Cortex of kidney (tissue), 1 donor: ENCODE data around the gene RHBDF1.

Source experiments
- DNase-seq: peaks from one replicate; lab custom pipeline; 2025; lab: John Stamatoyannopoulos, UW

Gene RHBDF1

DNA sequence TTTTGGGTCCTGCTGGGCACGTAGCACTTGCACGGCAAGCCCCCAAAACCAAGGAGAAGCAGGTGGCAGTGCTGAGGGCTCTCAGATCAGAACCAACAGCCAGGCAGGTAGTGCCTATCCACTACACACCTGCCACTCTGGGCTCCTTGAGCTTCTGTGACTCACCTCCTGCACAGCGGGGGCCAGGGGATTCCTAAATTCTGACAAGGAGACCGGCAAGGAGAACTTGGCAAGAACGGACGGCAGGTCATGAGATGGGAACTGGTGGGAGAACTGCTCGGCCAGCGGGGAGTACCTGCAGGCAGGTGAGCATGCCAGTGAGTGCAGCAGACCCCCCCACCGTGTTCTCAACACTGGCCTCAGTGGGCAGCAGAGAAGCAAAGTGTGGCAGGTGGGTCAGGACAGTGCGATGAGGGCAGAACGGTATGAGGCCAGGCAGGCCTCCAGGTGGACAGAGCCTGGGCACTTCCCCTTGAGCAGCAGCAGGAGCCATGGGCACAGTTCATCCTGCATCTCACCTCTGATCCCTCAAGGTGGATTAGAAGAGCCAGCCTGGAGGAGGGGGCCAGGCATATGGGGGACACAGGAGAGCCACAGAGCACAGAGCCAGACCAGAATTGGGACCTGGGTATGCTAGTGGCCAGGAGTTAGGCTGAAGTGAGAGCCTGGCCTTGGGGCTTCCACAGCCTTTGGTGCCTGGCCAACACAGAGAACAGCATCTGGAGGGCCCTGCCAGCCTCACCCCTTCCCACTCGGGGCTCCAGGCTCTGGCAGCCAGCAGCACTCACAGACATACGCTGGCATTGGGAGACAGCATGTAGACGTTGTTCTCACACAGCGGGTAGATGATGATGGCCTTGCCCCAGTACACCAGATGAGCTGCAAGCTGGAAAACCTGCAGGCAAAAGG, 20.3 kb upstream of the RHBDF1 start:
- DNase-seq = no peak

DNA sequence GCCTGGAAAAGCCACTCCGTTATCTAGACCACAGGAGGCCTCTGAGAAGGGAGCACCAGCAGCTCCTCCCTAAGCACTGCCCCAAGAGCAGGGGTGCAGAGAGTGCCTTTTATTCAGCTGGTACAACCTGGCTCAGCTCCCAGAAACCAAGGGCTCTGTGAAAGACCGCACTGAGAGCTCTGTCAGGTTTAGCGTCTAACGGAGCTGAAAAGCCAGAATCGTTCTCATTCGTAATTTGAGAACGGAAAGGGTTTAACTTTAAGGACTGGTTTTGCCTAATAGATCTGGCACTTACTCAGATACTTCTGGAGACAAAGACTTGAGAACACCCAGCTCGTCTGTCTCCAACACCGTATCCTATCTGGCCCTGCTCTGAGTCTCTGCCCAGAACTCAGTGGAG, 19.1 kb upstream of the RHBDF1 start:
- DNase-seq = no peak

DNA sequence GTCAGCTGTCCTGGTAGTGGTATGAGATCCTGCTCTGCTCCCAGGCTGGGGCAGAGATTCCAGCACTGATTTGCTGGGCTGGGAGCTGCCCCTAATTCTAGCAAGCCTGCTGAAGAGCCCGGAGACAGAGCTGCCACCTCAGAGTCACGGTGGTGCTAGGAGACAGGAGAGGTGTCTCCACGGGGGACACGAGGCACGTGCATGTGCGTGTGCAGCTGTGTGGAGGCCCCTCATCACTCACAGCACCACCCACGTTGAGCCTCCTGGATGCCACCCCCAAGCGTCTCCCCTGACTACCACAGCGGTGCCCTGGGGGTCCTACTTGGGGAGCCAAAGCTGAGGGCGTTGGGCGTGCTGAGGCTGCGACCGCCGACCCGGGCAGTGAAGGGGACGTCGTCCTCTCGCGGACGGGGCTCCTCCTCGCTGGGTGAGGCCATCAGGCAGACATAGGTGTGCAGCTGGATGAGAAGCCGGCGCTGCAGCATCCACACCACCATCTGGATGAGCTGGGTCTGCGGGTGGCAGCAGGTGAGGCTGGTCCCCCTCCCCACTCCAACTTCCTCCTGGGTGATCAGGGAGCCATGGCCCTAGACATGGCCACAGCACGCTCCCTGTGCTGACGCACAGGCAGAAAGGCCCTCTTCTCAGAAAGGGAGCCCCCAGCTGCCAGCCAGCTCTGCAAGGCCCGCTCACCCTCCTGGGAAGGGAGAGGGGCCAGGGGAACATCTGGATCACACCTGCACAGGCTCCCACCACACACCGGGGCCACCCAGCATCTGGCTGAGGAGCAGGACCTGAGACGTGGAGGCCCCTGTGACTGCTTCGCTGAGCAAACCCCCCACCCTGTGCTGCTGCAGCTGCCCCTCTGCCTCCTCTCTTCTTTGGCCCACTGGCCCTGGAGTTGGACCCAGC, 17.2 kb upstream of the RHBDF1 start:
- no peak for DNase-seq

DNA sequence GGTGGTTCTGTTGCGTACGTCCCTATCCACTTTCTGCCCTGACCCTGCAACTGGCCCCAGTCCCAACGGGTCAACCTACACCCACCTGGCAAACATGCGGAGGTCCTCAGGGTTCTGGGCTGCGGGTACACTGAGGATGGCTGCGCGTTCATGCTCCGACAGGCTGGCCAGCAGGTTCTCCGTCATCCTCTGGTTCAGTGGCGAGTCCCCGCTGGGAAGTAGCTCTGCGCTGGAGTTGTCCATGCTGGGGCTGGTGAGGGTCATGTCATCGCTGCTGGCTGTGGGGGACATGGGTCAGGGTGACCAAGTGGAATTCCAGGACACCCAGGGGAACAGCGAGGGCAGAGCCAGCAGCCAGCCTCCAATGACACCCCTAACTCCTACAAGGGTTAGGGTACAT, 16.2 kb upstream of the RHBDF1 start:
- no peak for DNase-seq

DNA sequence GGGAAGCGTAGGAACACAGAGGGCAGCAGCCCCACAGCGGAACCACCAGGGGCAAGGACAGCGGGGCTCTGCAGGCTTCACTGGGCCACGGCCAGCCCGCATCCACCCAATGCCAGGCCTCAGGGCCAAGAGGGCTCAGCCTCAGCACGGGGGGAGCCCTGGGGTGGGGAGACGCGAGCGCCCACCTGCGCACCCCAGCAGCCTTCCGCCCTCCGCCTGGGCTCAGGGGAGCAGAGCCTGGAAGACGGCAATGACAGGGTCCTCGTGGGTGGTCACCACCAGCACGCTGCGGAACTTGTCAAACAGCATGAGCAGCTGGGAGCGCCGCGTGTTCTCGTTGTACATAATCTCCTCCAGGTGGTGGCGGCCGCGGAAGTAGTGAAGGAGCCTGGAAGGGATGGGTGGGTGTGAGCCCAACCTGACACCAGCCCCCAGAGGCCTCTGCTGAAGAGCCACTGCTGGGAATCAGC, 14.1 kb upstream of the RHBDF1 start:
- DNase-seq = no peak

DNA sequence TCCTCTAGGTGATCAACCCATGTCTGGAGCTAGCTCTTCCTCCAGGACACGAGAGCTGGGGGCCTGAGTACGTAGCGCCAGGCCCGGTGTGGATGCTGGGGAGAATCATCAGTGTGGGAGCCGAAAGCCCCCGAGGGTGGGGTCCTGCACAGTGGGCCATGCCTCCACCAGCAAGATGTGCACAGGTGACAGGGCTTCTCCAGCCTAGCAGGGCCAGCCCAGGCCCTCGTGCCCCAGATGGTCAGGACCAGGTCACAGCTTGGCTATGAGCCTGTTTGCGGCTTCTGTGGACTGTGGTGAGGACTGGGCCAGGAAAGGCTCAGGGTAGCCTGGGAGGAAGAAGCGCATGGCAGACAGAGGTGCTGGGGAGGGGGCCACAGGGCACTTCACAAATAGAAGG, 13.4 kb upstream of the RHBDF1 start:
- no peak for DNase-seq

DNA sequence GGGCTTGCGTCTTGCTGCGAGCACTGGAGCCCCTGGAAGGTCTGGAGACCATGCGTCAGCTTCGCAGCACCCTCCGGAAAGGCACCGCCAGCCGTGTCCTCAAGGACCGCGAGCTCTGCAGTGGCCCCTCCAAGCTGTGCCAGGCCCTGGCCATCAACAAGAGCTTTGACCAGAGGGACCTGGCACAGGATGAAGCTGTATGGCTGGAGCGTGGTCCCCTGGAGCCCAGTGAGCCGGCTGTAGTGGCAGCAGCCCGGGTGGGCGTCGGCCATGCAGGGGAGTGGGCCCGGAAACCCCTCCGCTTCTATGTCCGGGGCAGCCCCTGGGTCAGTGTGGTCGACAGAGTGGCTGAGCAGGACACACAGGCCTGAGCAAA, 13.0 kb upstream of the RHBDF1 start:
- no peak for DNase-seq

DNA sequence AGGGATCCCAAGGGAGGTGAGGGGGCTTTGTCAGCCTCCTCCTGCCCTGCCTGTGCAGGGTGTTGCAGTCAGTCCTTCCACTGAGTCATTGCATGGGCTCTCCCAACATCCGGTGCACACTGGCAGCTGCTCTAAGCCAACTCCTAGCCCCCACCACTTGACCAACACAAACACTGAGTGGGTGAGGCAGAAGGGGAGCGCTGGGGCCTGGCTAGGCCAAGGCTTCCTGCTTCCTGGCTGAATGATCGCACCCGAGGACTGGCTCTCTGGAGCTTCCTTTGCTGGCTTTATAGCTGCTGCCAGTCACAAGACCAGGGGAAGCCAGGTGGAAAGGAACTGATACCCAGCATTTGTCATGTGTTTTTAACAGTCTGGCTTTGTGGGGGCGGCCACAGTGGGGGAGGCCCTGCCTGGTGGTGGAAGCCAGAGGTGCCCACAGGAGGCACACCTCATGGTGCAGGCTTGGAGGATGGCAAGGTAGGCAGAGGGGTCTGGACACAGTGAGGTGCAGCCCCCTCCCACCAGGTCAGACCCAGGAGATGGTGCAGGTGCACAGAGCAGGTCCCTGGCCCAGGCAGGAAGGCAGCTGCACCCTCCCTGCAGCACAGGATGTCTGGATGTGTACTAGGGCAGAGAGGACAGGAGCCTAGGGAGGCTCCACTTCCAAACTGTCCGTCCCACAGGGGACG, 12.4 kb upstream of the RHBDF1 start:
- no peak for DNase-seq

DNA sequence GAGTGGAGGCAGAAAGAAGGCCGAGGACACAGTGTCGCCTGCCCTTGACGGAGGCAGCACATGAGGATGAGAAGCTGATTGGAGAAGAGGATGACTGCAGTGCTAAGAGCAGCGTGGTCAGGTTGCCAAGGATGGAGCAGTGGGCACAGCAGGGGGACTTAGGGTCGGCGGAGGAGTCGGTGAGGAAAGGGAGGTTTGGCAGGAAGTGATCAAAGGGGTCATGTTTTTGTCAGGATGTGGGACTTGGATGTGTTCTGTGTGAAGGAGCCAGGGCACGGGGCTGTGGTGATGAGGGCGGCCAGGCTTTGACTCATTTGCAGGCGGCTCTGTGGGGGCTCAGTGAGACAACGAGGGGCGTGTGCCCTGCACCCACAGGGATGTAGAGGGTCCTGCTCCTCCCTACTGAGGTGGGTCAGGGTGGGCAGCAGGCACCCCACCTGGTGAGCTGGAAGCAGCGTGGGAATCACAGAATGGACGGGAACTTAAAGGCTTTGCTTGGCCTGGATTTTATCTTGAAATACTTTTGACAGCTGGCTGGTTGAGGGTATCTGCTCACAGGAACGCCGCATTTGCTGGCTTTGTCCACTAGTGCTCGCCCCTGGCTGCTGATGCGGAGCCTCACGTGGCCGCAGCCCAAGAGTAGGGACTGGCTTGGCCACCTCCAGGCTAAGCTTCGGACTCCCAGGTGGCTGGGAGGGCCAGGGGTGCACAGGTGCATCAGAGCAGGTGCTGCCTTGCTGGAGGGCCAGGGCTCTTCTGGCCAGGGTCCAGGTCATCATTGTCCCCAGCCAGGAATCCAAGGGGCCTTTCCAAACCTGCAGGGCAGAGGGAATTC, 11.6 kb upstream of the RHBDF1 start:
- DNase-seq = no peak

DNA sequence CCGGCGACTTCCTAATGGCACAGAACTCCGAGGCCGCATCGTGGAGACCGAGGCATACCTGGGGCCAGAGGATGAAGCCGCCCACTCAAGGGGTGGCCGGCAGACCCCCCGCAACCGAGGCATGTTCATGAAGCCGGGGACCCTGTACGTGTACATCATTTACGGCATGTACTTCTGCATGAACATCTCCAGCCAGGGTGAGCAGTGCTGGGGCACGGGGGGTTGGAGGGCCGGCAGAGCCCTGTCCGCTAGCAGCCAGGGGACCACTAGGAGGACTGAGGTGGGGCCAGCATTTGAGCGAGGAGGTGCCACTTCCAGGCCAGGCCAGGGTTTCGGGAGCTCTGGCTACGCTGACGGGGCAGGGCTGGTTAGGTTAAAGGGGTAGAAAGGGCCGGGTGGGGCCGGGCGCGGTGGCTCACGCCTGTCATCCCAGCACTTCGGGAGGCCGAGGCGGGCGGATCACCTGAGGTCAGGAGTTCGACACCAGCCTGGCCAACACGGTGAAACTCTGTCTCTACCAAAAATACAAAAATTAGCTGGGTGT, 10.7 kb upstream of the RHBDF1 start:
- DNase-seq = no peak

DNA sequence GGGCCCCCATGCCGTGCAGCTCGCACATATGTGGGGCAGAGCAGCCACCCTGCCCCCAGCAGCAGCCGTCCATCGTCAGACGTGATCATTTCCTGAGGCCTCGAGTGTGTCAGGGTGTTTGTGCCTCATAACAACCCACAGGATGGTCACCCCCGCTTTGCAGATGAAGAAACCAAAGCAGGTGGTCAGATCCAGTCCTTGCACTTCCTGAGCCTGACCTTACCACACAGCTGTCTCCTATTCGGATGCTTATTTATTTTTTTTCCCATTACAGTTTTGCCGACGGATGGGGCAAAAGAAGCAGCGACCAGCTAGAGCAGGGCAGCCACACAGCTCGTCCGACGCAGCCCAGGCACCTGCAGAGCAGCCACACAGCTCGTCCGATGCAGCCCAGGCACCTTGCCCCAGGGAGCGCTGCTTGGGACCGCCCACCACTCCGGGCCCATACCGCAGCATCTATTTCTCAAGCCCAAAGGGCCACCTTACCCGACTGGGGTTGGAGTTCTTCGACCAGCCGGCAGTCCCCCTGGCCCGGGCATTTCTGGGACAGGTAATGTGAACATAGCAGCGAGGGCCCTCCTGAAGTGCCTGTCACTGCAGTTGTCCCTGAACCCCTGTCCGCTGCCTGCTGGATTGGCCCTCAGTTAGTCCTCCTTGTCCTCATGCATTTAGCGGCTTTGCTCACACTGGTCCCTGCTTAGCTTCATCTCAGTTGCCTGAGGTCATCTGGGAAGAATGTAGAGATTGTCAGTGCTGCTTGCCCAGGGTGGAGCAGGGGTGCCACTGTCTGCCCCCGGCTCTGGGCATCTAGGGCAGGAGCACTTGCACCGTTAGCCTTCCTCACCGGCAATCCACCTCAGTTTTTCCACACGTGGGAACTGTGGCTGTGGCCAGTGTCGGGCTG, 7.0 kb upstream of the RHBDF1 start:
- no peak for DNase-seq

DNA sequence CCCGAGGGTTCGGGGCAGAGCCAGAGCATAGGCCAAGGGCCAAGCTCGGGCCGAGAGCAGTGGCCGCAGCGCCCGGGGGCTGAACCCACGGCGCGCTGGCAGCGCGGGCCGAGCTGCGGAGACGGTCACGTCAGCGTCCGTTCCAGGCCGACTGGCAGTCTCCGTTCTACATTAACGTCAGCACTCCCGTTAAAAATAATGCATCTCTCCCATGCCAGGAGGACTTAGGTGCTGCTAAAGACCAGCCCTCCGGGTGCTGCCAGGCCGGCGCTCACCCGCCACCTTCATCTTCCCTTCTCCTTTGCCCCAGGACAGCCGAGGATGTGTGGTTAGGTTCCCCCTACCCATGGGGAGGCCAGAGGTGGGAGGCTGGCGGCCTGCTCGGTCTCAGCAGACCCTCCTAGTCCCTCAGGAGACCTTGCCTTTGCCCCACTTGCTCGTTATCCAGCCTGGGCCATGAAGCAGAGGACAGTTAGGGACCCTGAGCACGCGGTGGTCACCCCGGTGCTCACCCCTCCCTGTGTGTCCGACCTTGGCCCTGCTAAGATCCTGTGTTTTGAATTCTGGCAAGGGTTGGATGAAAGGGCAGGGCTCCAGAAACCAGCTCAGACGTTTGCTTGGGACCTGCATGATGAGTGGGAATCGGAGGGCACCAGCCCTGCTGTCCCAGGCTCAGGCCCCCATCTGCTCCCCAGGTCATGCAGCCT, 6.2 kb upstream of the RHBDF1 start:
- no peak for DNase-seq

DNA sequence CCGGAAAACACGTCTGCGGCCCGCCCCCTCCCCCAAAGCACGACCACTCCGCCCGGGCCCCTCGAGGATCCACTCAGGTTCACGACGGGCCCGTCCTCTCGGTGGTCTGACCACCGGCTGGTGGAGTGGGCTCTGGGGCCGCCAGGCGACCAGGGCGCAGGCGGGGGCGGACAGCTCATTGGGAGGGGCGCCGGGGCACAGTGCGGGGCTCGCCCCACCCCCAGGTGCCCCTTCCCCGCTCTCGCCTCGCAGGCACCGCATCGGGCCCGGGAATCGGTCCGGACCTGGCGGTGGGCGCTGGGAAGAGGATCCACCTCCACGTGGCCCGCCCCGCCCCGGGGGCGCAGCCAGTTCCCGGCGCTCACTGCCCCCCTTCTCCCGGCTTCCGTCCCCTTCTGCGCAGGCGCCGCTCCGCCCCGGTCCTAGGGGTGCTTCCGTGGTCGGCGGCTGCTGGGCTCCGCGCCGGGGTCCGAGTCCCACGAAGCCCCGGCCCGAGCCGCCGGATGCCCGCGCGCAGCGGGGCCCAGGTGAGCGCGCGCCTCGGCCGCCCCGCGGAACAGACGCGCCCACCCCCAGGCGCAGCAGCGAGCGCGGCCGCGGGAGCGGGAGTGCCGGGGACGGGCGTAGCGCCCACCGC, 5.5 kb upstream of the RHBDF1 start, which contains the start of gene MPG:
Gene MPG, plus strand, starts transcription at position 419 of the 637 bp plus-strand sequence. Its CDS starts 85 bp downstream, at position 504.
- no peak for DNase-seq

DNA sequence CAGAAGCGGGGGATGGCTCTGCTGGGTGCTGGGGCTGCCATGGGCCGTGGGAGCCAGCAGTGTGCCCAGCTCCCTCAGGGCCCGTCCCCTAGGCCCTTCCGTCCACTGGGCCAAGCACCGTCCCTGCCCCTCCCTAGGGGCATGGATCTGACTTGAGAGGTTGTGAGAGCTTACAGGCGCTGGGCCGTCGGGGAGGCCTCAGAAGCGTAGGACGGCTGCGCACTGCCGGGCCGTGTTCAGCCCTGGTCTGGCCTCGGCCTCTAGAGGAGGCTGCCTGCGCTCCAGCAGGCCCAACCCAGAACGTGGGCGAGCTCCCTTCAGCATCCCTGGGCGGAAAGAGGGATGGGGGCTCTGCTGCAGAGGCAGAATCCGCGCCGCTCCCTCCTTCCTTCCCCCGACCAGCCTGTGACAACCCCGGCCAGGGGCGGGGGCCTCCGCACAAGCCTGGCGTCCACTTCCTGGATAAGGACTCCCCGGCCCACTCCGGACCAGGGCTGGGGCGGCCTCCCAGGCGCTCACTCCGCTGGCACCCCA, 4.9 kb upstream of the RHBDF1 start:
- no peak for DNase-seq

DNA sequence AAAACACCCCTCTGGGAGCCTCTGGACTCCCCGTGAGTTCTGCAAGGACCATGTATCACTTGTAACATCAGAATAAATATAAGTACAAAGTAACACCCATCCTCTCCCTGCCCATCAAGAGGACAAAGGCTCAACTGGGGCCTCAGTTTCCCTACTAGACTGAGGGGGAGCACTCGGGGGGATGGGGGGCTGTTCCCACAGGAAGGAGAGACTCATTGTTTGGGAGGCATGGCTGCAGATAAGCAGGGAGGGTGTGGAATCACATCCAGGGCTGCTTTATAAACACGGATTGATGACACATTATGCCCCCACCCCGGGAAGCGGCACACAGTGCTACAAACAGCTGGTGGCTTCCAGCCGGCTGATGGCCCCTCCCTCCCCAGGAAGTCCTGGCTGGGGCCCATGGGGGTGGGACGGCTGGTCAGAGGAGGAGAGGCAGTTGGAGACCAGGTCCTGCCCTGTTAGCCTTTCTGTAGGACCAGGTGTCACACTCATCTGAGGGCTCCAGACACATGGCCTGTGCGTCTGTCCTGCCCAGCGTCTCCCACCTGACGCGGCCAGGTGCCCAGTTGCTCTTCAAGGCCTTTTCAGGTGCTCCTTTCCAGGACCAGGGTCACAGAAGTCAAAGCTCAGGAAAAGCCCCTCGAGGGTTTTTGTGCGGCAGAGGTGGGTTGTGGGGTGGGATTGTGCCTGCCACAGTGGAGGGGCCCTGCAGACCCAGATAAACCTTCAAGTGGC, 4.3 kb upstream of the RHBDF1 start:
- DNase-seq = no peak

DNA sequence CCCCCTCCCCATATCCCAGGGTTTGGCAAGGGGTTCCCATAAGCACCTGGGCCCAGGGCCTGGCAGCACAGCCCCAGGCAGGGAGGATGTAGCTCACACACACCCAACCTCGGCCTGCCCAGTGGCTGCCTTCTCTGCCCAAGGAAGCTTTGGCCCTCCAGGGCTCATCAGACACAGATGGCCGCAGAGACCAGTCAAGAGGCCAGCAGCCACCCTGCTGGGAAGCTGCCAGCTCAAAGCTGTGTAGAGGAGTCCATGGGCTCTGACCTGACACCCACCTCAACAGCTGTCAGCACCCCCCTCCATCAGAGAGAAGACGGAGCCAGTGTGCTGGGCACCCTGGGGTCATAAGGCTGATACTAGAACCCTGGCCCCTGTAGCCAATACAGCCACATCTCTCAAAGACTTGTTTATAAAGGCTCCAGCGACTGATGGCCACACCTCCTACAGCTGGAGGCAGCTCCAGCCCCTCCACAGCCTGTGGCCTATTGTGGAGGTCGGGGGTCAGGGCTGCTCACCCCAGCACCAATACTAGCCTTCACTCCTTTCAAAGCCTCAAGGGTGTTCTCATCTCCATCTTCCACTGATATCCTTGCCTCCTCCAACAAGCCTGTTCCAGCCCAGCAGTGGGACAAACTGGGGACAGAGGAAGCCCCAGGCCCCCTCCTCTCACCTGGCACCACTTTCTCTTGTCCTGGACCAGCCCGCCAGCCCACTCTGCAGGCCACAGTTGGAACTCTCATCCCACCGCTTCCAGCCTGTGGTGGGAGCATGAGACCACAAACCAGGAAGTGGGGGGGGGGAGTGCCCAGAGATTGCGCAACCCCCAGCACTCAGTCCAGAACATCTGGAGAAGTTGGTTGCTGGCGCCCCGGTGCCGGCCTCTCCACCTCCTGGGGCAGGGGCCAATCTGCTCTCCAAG, 3.4 kb upstream of the RHBDF1 start:
- DNase-seq = no peak
